Stimulated activated CD4-positive, alpha-beta T cell treated with anti-CD3 and anti-CD28 coated beads, Interleukin-1b, Interleukin-23, amount 100 ng/mL, for 4 hours (primary cell): ENCODE data around the gene MYBPC2.
A peak's percentile ranks its signal among the peaks of the same experiment; 100 is the strongest.

ENCODE experiments used
- DNase-seq, 2 donors: peaks; one replicate each; pipeline ENCODE4 v3.0.0-alpha.2; 2020; ENCODE audit warnings: low read depth in 2 of 2

MYBPC2 gene

DNA sequence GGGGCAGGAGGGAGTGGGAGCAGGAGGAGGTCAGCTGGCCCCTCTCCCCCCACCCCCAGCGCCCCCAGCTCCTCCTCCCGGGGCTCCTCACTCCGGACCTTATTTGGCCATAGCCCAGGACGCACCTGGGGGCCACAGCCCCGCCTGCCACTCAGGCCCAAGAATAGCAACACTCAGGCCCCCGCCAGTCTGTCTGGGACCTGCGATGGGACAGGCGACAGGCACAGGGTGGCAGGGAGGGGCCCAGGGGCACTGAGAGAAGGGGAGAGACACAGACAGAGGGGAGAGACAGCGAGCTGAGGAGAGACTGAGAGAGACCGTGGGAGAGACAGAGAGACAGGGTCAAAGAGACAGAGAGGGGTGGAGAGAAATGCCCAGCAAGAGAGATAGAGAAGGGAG lies 68.1 kb downstream of the MYBPC2 start:
- DNase-seq = no peak

DNA sequence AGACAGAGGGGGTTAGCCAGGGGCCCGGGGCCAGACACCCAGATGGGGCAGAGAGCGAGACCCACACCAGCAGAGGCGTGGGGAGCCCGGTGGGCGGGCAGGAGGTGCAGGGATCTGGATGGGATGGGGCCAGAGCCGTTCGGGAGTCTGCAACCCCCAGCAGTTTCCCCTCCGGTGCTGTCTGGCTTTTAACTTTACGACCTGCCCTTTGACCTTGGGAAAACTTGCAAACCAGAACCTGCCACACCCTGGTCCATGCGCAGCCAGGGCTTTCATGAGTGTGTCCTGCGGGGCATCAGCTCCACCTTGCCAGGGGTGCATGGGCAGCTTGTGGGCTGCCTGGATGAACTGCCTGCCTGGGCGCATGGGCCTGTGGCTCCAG lies 68.5 kb downstream of the MYBPC2 start:
- no peak for DNase-seq

DNA sequence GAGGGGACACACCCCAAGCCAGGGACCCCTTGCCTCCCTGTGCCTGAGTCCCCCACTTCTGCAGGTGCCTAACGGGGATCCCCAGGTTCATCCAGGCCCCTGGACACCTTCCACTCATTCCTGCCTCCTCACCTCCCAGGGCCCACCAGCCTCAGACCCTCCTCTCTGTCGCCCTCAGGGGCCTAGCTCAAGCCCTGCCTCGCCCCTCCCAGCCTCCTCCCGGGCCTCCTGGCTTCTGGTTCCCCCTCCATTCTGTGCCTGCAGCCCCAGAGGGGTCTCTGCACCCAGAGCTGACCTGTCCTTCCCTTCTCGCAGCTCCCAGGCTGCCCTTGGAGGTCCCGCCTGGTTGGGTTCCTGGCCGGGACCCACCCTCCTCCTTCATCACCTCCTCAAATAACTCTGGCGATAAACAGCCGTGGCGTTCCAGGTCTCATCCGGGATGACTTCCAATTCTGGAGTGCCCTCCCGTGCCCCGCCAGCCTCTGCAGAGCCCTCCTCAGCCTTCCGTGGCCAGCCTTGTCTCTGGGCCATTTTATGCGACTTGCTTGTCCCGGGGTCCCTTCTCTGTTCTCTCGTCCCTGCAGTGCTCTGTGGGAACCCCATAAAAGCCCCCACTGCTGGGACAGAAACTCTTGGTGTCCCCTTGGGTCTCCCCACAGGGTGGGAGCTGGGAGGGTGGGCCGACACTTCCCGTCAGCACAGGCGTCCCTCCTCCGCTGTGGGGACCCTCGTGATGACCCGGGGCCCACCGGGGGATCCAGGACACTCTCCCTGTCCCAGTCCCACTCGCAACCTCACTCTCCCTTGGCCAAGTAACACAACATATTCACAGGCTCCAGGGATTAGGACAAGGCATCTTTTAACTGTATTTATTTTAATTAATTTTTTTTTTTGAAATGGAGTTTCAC lies 69.1 kb downstream of the MYBPC2 start:
- no peak for DNase-seq

DNA sequence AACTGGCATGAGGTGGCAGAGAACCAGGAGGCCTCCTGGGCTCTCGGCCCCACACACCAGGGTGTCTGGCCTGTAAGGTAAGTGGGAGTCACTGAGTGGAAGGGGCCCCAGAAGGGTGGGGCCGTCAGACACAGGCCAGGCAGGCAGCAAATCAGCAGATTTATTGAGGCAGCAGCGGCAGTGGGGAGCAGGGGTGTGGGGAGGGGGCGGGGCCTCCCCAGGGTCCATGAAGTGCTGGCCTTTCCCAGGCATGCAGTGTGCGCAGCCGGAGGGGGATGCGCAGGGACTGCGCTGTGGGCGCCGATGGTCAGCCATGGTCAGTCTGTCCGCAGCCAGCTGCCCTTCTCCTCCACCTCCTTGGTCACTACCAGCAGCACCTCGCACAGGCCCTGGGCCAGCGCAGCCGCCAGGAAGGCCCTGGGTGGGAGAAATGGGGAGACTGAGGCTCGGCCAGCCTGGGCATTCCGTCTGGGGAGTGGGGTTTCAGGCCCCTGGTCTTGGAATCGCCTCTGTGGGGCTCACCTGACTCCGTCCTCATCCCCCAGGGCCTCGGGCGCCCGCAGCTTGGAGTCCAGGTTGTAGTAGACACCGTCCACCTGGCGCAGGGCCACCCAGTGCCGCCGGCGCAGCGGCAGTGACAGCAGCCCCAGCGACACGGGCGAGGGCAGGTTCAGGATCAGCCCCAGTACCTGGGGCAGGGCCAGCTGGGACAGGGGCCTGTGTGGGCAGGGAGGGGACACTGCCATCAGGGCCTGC lies 73.3 kb downstream of the MYBPC2 start:
- no peak for DNase-seq

DNA sequence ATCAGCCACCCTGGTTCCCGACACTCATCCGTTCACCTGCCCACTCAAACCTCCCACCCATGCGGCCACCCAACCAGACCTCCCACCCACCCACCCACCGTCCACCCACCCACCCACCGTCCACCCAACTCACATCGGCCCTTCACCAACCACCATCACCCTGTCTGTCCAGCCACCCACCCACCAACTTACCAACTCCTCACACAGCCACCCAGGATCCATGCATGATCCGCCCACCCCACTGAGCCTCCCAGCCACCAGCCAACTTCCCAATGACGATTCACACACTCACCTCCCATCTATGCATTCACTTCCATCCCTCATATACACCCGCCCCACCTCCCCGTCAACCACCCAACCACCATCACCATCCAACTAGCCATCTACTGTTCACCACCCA lies 74.0 kb downstream of the MYBPC2 start:
- no peak for DNase-seq

DNA sequence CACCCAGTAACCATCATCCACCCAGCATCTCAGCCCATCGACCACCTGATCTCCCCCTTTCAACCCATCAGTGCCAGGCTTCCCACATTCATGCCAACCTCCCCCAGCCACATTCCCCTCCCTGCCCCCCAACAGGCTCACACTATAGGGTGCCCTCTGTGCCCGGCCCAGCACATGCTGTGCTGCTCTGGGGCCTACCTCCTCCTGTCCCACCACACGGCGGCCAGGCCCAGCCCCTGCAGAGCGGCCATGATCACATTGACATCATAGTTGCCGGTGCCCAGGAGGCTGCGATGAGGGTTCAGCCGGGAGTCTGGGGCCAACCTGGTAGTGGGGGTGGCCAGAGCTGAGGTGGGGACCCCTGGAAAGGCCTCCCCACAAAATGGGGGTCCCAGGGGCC lies 74.7 kb downstream of the MYBPC2 start:
- DNase-seq = no peak

DNA sequence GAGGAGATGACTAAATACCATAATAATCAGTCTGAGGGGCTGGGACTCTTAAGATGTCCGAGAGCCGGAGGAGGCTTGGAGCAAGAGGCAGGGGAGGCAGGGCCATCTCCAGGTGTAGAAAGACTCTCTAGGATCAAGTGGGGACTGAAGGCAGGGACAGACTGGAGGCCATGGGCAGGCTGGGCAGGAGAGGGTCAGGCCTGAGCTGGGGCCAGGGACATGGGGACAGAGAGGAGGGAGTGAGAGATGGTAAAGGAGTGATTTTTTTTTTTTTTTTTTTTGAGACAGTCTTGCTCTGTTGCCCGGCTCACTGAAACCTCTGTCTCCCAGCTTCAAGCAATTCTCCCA lies 76.1 kb downstream of the MYBPC2 start:
- no peak for DNase-seq

DNA sequence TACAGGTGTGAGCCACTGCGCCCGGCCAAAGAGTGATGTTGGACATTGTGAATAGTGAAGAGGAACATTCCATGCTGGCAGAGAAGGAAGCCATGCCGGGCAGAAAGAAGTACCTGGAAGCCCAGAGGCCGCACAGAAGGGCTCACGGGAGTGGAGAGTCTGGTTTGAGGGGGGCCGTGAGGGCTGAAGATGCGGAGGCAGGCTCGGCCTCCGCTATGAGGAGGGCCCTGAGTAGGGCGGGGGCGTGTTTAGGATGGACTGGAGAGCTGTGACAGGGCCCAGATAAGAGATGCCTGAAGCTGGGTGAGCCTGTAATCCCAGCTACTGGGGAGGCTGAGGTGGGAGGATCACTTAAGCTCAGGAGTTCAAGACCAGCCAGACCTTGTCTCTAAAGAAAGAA lies 76.7 kb downstream of the MYBPC2 start:
- DNase-seq = no peak

DNA sequence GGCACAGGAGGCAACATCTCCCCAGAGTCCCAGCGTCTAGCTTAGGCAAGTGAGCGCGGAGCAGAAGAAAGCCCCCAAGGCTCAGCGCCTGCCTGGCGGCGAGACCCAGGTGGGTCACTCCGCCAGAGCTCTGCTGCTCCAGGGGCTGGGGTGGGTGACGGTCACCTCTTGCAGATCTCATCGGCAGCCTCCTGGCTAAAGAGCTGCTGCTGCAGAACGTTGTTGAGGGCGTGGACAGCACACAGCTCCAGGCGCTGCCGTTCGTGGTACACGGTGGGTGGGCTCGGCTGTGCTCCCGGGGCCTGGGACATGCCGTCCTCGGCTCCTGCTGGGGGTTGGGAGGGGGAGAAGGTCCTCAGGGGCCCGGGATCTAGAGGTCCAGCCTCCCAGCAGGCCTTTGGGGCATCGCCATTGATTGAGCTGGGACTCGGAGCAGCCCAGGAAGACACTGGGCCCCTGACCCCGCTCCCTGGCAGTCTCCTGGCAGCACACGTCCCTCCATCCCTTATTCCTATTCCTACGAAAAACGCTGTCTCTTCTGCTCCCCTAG lies 77.5 kb downstream of the MYBPC2 start:
- DNase-seq = no peak

DNA sequence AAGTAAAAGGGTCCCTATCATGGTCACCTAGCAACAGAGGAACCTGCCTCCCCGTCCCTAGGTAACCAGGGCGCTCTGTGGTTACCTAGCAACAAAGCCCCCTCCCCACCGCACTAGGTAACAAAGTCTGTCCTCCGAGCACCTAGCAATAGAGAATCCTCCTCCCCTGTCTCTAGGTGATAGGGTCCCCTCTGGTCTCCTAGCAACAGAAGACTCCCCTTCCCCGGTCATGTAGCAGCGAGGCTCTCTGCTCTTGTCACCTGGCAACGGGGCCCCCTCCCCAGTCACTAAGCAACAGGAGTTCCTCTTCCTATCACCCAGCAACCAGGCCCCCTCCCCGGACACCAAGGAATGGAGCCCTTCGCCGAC lies 78.0 kb downstream of the MYBPC2 start:
- no peak for DNase-seq

DNA sequence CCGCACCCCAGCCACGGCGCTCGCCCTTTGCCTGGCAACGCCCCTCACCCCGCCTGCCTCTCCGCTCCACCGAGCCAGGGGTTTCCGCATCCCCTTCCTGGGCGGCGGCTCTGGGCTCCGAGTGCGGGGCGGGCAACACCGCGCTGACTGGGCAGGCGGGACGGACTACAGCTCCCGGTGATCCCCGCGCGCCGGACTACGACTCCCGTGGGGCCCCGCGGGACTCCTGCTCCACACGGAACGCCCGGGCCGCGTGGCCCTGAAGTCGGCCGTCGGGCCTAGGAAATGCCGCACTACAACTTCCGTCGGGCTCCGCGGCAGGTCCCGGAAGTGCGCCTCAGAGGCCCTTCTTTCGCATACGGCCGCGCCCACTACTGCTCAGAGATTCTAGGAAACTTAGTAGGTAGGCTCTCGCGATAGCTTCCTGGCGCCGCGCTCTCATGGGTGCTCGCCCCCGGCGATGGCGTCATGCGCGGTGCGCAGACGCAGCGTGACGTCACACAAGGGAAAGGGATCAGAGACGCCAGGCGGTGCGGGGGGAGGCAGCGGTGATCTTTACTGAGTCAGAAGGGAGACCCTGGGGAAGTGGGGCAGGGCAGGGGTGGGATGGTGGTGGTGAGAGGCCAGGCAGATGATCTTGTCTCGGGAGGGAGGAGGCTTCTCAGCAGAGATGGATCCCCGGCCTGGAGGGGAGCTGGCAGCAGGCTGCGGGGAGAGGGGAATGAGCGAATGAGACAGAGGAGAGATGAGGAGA lies 78.6 kb downstream of the MYBPC2 start, which contains the start of gene JOSD2:
Gene JOSD2 (minus strand): TSS at position 123 of the 754 bp plus-strand sequence. CDS start 760 bp downstream, outside the sequence.
- peak; percentile 94 to 96 for DNase-seq

DNA sequence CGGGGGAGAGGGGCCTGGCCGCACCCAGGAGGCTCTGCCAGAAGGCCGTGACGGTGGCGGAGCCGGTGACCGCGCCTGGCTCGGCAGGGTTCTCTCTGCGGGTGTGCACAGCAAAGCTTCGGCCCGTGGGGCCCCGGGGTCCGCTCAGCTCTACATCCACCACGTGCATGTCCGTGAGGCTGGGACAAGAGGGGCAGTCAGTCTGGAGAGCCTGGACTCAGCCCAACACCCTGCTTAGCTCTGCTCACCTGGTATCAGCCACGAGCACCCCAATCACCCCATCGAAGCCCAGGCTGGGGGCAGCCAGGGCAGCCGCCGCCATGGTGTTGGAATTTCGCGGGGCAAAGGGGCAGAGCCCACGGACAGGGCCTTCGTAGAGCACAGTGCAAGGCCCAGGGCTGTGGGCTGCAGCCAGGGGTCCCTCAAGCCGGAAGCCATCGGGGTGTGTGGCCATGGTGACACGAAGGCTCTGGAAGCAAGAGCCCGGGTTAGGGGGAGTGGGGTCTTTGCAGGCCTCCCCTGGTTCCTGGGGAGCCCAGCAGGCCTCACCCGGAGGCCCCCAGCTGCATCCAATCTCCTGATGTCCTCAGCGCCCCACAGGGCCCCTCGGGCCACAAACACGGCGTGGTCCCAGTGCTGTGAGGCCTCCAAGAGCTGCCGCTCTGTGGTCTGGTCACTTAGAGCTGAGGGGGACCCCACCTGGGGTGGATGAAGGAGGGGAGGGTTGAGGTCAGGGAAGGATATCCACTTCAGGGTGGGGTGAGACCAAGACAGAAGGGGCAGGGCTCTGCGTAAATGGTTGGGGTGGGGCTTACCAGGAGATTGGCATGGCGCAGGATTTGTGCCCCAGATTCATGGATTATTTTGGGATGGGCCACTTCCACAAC lies 79.7 kb downstream of the MYBPC2 start:
- DNase-seq = no peak

DNA sequence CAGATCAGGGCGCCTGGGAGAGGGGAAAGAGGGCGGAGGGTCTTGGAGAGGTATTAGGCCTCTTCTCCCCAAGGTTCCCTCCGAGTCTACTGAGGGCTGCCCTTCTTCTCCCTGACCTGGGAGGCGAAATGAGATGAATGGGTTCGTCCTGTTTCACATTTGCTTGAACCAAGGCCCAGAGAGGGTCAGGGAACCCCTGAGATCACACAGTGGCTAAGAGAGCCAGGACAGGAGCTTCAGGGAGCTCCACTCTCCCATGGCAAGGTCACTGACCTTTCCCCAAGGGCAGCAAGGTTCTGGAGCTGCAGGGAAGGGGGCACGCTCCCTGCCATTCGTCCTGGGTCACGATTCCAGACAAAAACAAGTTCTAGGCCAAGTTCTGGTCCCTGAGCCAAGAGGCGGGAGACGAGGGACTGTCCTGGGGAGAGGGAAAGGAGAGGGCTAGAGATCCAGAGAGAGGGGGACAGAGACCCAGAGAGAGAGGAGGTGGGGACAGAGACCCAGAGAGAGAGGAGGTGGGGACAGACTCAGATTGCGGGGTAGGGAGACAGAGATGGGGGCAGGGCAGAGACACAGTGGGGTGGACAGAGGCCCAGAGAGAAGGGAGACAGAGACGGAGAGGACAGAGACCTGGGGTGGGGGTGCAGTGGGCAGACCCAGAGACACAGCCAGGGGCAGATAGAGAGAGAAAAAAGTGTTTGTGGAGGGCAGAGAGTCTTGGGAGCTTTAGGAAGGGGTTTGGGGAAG lies 80.5 kb downstream of the MYBPC2 start:
- DNase-seq = no peak

DNA sequence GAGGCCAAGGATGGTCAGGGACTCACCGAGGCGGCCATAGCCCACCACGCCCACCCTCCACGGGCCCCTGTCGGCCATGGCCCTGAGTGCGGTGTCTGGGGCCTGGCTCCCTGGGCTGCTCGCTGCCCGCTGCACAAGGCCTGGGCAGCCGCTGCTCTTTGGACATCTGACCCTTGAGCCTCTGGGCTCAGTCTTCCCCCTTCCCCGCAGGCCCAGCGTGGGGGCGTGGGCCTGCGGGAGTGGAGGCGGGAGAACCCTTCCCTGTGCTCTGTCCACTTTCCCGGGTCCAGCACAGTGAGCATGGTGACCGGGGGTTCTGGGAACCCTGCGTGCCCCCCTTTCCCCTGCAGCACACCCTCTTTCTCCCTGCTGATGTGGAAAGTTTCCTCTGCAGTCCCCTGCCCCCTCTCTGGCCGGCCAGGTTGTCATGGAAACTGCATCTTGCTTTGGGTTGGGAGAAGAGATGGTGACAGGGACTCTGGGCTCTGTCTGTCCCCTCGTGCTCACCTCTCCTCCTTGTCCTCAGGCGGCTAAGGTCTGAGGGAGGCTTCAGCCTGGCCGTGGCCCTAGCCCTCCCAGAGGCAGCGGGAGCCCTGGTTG lies 81.2 kb downstream of the MYBPC2 start, which contains the start of gene ASPDH:
Gene ASPDH (minus strand): TSS at position 168 of the 600 bp plus-strand sequence. CDS start 90 bp downstream, at position 78.
- no peak for DNase-seq

DNA sequence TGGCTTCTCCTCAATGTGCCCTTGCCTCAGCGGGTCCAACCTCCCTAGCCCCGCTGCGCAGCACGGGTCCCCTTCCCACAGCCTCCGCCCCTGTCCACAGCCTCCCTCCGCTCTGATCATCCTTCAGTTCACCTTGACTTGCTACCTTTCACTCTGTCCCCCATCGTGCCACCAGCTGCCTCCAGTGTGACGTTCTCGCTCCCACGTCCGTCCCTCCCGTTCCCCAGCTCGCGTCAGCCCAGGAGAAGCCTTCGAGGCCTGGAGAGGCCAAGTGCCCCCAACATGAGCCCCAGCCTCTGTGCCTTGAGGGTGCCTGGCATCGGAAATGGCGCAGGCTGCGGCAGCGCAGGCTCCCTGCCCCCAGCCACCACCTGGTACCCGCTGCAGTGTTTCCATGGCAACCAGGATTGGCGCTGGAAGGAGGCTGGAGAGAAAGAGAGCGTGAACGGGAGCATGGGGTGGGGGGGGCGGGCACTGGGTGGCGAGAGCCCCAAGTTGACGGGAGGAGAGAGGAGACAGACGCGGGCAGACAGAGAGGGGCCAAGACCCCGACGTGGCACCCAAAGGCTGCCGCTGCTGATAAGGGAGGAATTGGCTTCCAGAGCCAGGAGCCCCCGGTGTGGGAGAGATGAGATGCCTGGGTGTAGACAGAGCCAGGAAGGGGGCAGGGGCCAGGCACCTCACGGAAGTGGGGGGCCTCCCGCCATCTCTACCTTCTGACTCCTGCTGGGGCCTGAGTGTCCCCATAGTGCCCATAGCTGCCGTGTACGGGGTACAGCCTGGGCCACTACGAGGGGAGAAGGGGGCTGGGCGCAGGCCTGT lies 81.9 kb downstream of the MYBPC2 start:
- DNase-seq = no peak

DNA sequence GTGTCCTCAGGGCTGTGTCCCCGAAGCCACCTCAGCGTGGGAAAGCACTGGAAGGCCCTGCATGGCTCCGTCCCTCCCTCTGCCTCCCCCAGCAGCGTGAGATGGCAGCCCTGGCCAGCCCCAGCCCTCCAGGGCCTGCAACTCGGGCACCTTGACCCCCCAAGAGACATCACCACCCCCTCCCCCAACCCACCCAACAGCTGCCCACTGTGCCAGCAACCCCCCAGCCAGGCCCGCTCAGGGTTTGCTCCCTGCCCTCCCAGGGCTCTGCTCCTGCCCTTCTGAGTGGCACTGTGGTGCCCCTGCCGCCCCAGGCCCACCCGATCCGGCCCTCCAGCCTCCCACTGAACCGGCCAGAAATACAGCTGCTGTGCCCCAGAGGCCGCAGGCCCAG lies 82.5 kb downstream of the MYBPC2 start:
- no peak for DNase-seq
